Caco-2 (cell line): Measurements from ENCODE around the gene PLXDC2. TPM values are rescaled to one million over a fixed set of nuclear protein-coding genes. Genes with fewer than 3 reads are reported as not detected.

ENCODE experiments used
- BruUV-seq: library from RNA; stranded (reverse); fragments of 400-500 nt; replicated peaks from 2 replicates; lab custom pipeline; 2021; lab: Mats Ljungman, UMichigan
- CTCF ChIA-PET: fragments of 300-600 bp; sonication (Branson Sonifier 250); formaldehyde crosslinking; loops from one replicate; lab custom pipeline; 2022; ENCODE audit warnings: antibody characterized with exemption; lab: Charles Lee
- POLR2A ChIA-PET: fragments of 300-600 bp; sonication (Branson Sonifier 250); formaldehyde crosslinking; loops from one replicate; lab custom pipeline; 2022; ENCODE audit warnings: antibody characterized with exemption; lab: Charles Lee
- DNase-seq, 2 experiments: peaks; one replicate each; pipeline versions ENCODE4 v3.0.0 to v3.0.0-alpha.2; 2020 to 2022
- H3K27me3 ChIP-seq: replicated peaks from 2 replicates; pipeline ENCODE4 v1.6.0; 2011; ENCODE audit warnings: low read length; ENCODE audit not compliant: control insufficient read depth, insufficient read depth
- H3K36me3 ChIP-seq: 2 replicates; pipeline ENCODE4 v1.5.1; 2011; ENCODE audit warnings: low read length; ENCODE audit not compliant: control insufficient read depth, insufficient read depth
- H3K4me1 ChIP-seq: fragments of 250-450 bp; sonication (Bioruptor Pico); 2 replicates; pipeline ENCODE4 v1.5.1; 2020; ENCODE audit warnings: mild to moderate bottlenecking
- H3K4me3 ChIP-seq: 2 replicates; pipeline ENCODE4 v1.5.1; 2011; ENCODE audit warnings: low read depth, mild to moderate bottlenecking, control low read depth, low read length
- H3K9me3 ChIP-seq: fragments of 250-450 bp; sonication (Bioruptor Pico); 2 replicates; pipeline ENCODE4 v1.5.1; 2020; ENCODE audit warnings: mild to moderate bottlenecking, moderate library complexity
- H3K27ac Mint-ChIP-seq: one replicate; pipeline ENCODE4 v1.8.0; 2022; ENCODE audit warnings: mixed read lengths; ENCODE audit not compliant: unreplicated experiment
- H3K27me3 Mint-ChIP-seq: one replicate; pipeline ENCODE4 v1.8.0; 2022; ENCODE audit warnings: mixed read lengths; ENCODE audit not compliant: insufficient read depth, unreplicated experiment
- H3K36me3 Mint-ChIP-seq: one replicate; pipeline ENCODE4 v1.8.0; 2022; ENCODE audit warnings: mild to moderate bottlenecking, mixed read lengths; ENCODE audit not compliant: insufficient read depth, unreplicated experiment
- H3K4me1 Mint-ChIP-seq: one replicate; pipeline ENCODE4 v1.8.0; 2022; ENCODE audit warnings: low read depth, mixed read lengths; ENCODE audit not compliant: unreplicated experiment
- H3K4me3 Mint-ChIP-seq: one replicate; pipeline ENCODE4 v1.8.0; 2022; ENCODE audit warnings: mild to moderate bottlenecking, moderate library complexity, mixed read lengths; ENCODE audit not compliant: unreplicated experiment
- H3K9me3 Mint-ChIP-seq: one replicate; pipeline ENCODE4 v1.8.0; 2022; ENCODE audit warnings: mixed read lengths; ENCODE audit not compliant: unreplicated experiment
- CTCF ChIP-seq, 2 experiments: fragments of 200-600 bp in 1 of 2; IDR thresholded peaks; 1 replicate in 1 of 2; 2 replicates in 1 of 2; pipeline versions ENCODE4 v1.5.1 to v1.8.0; 2011 to 2022; ENCODE audit warnings: antibody characterized with exemption in 1 of 2, control low read depth in 1 of 2, inconsistent platforms in 1 of 2, low read depth in 1 of 2, low read length in 1 of 2, mild to moderate bottlenecking in 1 of 2, moderate library complexity in 1 of 2; ENCODE audit not compliant: insufficient read depth in 1 of 2, severe bottlenecking in 1 of 2, unreplicated experiment in 1 of 2
- intact Hi-C: fragments of 100-400 bp; cut with micrococcal nuclease; formaldehyde crosslinking; loops from one replicate; pipeline ENCODE4 v1.10.0; 2022; ENCODE audit not compliant: unreplicated experiment
- total RNA-seq: library from RNA; stranded (reverse); gene quantifications from 2 replicates; pipeline ENCODE4 v1.2.3, GENCODE V29; 2022

Gene PLXDC2
- total RNA-seq, 1 experiment from 2014 or later = 0.54 TPM

GRCh38 chr10:19818876-19819275 lies 2.6 kb downstream of the PLXDC2 start:
- no peak for TF ChIP-seq CTCF (IDR thresholded peaks at IDR 0.05; ENCODE audit: insufficient read depth in 1 of 2, low read depth in 1 of 2, low read length in 1 of 2, severe bottlenecking in 1 of 2, unreplicated experiment in 1 of 2)
- no peaks in the 10 kb centered on the region for H3K9me3 ChIP-seq
- H3K4me3 ChIP-seq = no peak overlapping the region
- no peak overlapping the region for H3K27ac Mint-ChIP-seq
- no peaks in the 10 kb centered on the region for H3K9me3 Mint-ChIP-seq
- intact Hi-C loops = loop anchor here (1.0 to 10.0 kb wide), 4 partner anchors 93 to 1134 kb away; no protein-coding TSS in a partner anchor
- no peak overlapping the region for H3K4me3 Mint-ChIP-seq
- peaks cover 8% of the 10 kb centered on the region for H3K27me3 ChIP-seq
- H3K36me3 ChIP-seq = no peaks in the 10 kb centered on the region
- BruUV-seq = no TSS peak
- no peaks in the 10 kb centered on the region for H3K36me3 Mint-ChIP-seq
- no peaks in the 10 kb centered on the region for H3K4me1 Mint-ChIP-seq
- ChIA-PET CTCF (interaction anchor here (0.7 to 1.0 kb wide), 2 partner anchors 950 to 1483 kb away, joined by 3 read pairs; no protein-coding TSS in a partner anchor), POLR2A (no interaction called here)
- H3K4me1 ChIP-seq = no peaks in the 10 kb centered on the region
- DNase-seq = no peak
- peaks cover 23% of the 10 kb centered on the region for H3K27me3 Mint-ChIP-seq

GRCh38 chr10:19819419-19820033 lies 3.3 kb downstream of the PLXDC2 start:
- Histone ChIP-seq H3K9me3 (no peaks in the 10 kb centered on the region), H3K36me3 (no peaks in the 10 kb centered on the region), H3K27me3 (peaks cover 8% of the 10 kb centered on the region), H3K4me3 (no peak overlapping the region), H3K4me1 (no peaks in the 10 kb centered on the region)
- H3K4me1 Mint-ChIP-seq = no peaks in the 10 kb centered on the region
- H3K9me3 Mint-ChIP-seq = no peaks in the 10 kb centered on the region
- H3K27ac Mint-ChIP-seq = no peak overlapping the region
- no TSS peak for BruUV-seq
- H3K4me3 Mint-ChIP-seq = no peak overlapping the region
- H3K27me3 Mint-ChIP-seq = peaks cover 17% of the 10 kb centered on the region
- ChIA-PET POLR2A (no interaction called here), CTCF (interaction anchor here (0.7 to 1.0 kb wide), 2 partner anchors 949 to 1483 kb away, joined by 3 read pairs; no protein-coding TSS in a partner anchor)
- no peaks in the 10 kb centered on the region for H3K36me3 Mint-ChIP-seq
- DNase-seq = peak in 1 of 2 experiments; percentile 52
- peak; percentile 73 to 83 for TF ChIP-seq CTCF (IDR thresholded peaks at IDR 0.05; ENCODE audit: insufficient read depth in 1 of 2, low read depth in 1 of 2, low read length in 1 of 2, severe bottlenecking in 1 of 2, unreplicated experiment in 1 of 2)
- intact Hi-C loops = loop anchor here (1.0 to 10.0 kb wide), 4 partner anchors 93 to 1135 kb away; no protein-coding TSS in a partner anchor

- no peaks in the 10 kb centered on the region for H3K4me1 ChIP-seq
- POLR2A ChIA-PET = no interaction called here
- Mint-ChIP-seq H3K27ac (no peak overlapping the region), H3K27me3 (peaks cover 5% of the 10 kb centered on the region), H3K9me3 (no peaks in the 10 kb centered on the region), H3K4me3 (no peak overlapping the region), H3K4me1 (no peaks in the 10 kb centered on the region), H3K36me3 (no peaks in the 10 kb centered on the region)
- intact Hi-C loops = no loop called here
- TF ChIP-seq CTCF (IDR thresholded peaks at IDR 0.05; ENCODE audit: insufficient read depth in 1 of 2, low read depth in 1 of 2, low read length in 1 of 2, severe bottlenecking in 1 of 2, unreplicated experiment in 1 of 2) = no peak
- H3K27me3 ChIP-seq = no peaks in the 10 kb centered on the region
- DNase-seq = no peak
- CTCF ChIA-PET = no interaction called here
- no TSS peak for BruUV-seq
- no peaks in the 10 kb centered on the region for H3K36me3 ChIP-seq
- H3K9me3 ChIP-seq = no peaks in the 10 kb centered on the region
- no peak overlapping the region for H3K4me3 ChIP-seq
These were observed 8.4 kb downstream of the PLXDC2 start for GRCh38 chr10:19824381-19825342.
